DMS114 treated with DMSO at 0.1 percent for 48 hours (cell line): ENCODE measurements around the gene PRKCB.
"Not testable (repeated sequence)": the region's sequence is repeated elsewhere in the genome, so short reads cannot be mapped to it uniquely, and the experiment has no call there.

Experiments
- DNase-seq: peaks from one replicate; lab custom pipeline; 2025; ENCODE audit not compliant: unreplicated experiment; lab: John Stamatoyannopoulos, UW

PRKCB gene

DNA sequence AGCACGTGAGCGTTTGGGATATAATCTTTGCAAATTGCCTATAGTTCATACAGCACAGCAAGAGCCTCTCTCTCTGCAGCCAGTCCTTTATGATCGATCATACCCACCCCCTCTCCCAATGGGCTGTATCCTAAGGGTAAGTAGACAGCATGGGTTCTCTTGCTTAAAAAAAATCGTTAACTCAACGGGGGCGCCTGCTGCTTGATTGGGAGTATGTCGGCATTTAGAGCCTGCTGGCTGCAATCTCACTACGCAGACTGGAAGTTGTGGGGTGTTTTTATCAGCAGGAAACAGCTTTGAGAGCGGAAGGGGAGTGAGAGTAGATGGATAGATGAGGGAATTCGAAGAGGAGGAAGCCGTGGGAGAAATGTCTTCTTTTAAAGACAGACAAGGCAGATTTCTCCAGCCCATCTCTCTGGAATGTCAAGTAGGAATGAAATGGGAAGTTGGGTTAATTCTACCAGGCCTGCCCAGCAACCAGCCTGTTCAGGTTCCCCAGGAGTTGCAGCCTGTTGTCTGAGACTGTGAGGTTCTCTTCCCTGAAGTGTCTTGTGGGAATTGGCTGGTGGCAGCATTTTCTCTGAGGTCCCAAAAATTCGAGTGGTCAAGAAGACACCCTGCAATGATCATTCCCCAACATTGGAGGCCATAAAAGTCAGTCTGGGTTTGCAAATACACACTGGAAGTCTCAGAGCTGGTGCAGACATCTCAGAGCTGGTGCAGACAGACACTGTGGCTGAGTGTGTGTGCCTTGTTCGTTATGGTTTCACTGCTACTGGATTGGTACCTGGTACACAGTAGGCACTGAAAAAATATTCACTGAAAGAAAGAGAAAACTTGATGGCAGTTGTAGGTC, 65.6 kb downstream of the PRKCB start:
- no peak for DNase-seq

DNA sequence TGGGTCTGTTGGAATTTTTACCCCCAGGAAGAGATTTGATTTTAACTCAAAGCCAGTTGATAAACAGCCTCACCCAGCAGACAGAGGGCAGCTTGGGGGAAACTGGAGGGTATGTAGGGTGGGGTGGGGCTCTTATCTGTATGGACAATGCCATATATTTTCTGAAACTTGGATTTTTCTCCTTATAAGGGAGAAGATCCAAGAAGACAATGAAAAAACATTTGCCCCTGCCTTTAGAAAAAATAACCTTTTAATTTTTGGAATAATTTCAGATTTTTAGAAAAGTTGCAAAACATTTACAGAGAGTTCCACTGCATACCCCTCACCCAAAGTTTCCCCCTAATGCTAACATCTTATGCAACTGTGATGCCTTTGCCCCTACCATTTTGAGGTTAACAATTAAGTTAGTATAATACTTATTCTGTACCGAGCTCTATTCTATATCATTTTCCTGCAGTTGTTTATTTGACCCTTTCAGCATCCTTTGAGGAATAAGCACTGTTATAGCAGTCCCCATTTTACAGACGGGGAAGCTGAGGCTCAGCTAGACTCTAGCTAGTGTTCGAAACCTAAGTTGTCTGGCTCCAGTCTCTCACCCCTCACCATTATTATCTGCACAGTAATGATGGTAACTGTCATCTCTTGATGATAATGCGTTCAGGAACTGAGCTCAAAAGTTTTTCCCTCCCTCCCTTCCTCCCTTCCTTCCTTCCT, 66.4 kb downstream of the PRKCB start:
- DNase-seq, result no peak

DNA sequence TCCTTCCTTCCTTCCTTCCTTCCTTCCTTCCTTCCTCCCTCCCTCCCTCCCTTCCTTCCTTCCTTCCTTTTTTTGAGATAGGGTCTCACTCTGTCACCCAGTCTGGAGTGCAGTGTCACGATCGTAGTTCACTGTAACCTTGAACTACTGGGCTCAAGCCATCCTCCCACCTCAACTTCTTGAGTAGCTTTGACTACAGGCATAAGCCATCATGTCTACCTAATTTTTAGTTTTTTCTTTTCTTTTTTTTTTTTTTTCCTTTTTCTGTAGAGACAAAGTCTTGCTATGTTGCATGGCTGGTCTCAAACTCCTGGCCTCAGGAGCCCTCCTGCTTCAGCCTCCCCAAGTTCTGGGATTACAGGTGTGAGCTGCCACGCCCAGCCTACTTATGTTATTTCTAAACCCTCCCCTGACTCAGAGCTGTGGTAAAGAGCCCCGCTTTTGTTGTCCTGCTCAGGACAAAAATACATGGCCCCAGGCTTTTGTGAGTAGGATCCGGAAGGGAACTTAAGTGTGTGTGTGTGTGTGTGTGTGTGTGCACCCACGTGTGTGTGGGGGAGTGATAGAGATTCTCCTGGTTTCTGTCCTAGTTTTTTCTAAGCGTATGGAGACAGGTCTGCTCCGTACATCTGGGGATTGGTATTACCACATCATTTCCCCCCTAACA, 67.1 kb downstream of the PRKCB start:
- no peak for DNase-seq

DNA sequence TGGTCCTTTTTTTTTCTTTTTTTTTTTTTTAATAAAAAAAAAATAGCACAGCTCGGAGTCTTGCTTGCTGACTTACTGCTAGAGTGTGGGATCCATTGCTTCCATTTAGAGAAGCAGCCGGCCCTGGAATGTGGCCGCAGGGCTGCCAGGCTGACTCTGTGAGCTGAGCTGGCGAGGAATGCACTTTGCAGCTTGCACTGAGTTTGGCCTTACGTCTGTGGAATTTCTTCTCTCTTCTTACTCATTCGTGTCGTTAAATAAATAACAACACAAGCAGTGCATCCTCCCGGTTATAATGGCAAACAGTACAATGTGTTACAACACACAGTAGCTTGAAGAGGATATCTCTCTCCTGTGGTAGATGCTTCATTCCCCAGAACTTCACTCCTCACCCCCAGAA, 69.2 kb downstream of the PRKCB start:
- no peak for DNase-seq

DNA sequence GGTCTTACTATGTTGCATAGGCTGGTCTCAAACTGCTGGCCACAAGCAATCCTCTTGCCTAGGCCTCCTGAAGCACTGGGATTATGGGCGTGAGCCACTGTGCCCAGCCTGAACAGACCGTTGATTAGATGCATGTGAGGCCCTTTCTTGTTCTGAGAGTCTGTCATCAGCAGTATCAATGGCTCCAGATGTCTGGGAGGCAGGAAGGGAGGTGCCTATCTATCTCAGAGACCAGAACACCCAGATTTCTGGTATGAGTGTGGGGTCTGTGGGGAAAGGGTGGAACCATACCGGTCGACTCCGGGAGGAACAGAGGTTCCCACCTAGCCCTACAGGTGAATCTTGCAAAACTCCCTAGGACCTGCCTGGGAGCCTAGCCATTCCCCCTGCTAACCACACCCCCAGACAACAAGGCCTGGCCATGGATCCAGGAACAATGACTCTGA, 71.7 kb downstream of the PRKCB start:
- no peak for DNase-seq

DNA sequence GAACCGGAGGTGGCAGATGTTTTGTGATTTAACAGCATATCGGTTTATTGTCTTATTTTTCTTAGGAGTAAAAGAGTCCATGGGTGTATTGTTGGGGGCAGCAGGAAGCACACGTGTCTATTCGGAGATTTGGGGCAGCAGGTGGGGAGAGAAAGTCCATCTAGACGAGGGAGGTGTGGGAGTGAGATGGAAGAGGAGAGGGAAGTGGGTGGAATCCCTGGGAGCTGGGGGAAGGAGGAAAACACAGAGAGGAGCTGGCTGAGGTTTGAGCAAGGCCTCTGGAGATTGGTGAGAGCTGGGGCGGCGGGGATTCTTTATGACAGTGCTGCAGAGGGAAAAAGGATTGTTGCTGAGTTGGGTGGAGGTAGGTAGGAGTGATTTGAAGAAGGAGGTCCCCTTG, 72.1 kb downstream of the PRKCB start:
- DNase-seq, result no peak

DNA sequence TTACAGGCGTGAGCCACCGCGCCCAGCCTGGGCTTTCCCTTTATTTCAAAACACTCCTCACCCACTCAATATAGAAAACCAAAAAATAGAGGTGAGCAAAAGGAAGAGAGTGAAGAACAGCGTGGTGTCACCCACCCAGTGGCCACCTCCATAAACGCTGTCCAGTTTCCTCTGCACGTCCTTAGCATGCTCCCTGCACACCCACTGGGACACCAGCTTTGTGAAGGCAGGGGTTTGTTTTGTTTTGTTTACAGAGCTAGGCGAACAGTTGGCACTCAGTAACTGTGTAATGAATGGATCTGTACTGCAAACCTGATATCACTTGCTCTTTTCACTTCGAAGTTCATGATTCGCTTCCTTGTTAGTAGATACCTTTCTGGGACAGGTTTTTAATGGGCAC, 73.0 kb downstream of the PRKCB start:
- no peak for DNase-seq

DNA sequence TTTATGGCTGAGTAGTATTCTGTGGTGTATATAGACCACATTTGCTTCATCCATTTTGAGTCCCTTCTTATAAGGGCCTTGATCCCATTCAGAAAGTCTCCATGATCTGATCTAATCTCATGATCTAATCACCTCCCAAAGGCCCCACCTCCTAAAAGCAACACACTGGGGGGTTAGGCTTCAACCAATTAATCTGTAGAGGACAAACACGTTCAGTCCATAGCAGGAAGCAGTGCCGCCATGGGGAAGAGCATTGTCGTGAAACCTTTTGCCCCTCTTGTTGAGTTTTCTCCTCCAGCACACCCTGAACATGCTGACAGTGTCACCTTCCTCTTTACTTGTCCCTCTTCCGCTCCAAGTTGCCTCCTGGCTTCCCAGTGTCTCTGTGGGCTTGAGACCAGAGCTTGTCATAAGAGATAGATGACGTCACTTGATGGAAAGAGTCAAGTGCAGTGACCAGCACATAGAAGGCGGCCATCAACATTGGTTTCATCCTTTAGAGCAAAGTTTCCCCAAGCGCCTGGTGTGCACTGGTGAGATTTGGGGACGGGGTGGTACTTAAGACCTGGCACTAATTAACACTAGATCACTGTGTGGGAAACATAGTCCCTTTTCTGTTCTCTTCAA, 74.1 kb downstream of the PRKCB start:
- DNase-seq, result no peak

DNA sequence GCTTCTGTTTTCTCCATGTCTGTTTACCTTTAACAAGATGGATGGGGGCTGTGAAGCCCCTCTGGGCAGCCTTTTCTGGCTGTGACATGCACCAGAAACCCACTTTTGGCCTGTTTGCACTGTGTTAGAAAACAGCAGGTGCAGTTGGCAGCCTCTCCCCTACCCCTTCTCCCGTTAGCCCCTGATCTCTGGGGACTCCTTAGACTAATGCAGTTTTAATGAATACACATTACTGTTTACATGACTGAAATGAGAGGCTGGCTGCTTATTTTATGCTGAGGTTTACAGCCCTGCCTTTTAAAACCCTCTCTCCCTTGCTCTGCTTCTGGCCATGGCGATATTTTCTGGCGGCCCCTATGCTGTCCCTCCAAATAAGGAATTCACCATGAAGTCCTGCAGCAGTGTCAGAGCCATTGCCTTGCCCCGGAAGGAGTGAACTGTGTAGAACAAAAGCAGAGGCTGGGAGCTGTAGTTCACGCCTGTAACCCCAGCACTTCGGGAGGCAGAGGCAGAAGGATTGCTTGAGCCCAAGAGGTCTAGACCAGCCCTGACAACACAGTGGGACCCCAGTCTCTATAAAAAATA, 79.3 kb downstream of the PRKCB start:
- no peak for DNase-seq

DNA sequence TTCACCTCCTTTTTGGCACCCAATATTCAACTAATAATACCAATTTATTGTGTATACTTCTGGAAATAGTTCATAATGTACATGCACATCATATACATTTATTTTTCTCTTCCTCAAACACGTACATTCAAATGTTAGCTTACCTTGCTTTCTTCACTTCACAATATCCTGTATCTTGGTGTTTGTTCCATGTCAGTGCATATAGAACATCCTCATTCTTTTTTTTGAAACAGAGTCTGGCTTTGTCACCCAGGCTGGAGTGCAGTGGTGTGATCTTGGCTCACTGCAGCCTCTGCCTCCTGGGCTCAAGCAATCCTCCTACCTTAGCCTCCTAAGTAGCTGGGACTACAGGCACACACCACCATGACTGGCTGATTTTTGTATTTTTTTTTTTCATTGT, 80.8 kb downstream of the PRKCB start:
- not testable (repeated sequence) for DNase-seq

DNA sequence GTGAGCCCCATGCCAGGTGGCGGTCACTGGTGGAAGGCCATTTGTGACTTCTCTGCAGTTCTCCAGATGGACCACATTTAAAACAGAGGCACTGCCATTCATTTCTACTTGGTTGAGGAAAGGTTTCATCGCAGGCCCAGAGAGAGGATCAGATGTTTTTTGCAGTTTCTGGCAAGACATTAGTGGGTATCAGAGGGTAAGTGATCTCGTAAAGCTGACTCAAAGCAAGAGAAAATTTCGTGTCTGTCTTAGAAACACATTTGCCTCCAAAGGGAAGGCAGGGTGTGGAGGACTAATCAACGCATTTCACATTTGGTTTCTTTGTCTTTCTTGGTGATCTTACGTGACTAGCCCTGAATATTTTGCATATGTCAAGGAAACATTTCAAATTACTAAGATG, 81.8 kb downstream of the PRKCB start:
- DNase-seq, result no peak

DNA sequence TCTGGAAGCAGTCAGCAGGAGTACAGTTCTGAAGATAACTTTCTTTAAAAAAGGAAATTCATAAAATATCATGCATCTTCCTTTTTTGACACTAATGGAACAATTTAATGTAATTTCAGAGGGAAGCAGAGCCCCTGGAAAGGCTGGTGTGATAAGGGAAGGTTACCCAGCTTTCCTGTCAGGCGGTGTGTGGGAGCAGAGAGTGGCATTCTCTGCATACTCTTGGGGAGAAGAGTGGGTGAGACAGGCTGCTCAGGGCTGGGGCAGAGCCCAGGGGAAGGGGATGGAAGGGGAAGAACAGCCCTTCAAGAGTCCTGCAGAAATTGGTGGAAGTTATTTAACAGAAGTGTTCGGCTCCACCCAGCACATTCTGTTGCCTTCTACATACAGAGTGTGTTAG, 84.7 kb downstream of the PRKCB start:
- DNase-seq, result no peak

DNA sequence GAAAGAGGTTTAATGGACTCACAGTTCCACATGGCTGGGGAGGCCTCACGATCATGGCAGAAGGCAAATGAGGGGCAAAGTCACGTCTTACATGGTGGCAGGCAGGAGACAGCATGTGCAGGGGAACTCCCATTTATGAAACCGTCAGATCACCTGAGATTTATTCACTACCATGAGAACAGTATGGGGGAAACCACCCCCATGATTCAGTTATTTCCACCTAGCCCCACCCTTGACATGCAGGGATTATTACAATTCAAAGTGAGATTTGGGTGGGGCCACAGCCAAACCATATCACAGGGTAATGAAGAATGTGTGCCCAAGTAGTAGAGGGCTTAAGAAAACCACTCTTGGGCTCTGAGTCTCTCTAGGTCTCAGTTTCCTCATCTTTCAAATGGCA, 85.1 kb downstream of the PRKCB start:
- no peak for DNase-seq

DNA sequence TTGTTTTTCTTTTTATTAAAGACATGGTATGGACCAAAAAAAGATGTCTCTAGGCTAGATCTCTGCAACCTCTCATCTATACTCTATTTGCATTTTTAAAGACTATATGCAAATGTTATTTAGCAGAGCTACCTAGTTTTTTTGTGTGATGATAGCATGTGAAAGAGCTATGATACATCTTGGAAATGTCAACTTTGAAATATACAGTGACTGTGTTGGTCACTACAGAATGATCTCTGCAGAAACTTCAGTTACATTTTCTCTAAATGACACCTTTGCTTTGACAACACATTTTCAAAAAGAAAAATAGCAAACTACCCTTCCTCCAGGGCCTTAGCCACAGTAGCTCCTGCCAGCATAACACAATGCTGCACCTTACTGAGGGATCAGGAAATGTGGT, 86.6 kb downstream of the PRKCB start:
- no peak for DNase-seq

DNA sequence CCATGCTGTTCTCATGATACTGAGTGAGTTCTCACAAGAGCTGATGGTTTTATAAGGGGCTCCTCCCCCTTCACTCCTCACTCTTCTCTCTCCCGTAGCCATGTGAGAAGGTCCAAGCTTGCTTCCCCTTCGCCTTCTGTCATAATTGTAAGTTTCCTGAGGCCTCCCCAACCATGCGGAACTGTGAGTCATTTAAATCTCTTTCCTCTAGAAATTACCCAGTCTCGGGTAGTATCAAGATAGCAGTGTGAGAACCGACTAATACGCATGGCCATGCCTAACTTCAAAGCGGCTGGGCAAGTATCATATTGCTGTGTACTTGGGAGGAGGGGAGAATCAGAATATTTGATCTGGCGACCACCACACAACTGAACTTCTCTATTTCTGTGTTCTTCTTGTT, 88.3 kb downstream of the PRKCB start:
- no peak for DNase-seq

DNA sequence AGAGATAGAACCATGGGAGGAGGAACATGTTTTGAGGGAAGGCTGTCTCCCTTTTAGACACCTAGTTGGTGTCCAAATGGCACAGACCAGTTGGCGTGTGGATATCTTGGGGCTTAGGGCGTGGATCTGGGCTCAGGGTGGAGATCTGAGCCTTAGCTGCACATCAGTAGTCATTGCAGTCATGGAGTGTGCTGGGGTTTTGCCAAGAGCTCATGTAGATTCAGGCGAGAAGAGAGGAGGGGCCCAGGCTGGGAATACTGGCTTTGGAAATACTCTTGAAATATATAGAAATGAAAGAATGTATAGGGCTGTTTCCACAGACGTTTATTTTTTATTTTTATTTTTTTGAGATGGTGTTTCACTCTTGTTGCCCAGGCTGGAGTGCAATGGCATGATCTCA, 92.0 kb downstream of the PRKCB start:
- DNase-seq, result no peak

DNA sequence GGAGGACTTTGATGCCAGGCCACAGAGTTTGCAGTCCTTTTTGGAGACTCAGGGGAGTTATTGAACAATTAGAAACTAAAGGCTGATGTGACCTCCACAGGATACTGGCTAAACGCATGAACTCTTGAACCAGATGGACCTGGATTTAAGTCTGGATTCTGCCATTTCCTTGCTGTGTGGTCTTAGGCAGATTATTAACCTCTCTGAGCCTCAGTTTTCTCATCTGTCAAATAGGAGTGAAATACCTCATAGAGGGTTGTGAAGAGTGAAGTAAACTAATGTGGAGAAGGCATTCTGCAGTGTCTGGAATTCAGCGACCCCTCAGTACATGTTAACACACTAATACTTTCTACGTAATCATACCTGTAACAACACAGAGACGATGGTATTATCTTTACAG, 93.5 kb downstream of the PRKCB start:
- no peak for DNase-seq

DNA sequence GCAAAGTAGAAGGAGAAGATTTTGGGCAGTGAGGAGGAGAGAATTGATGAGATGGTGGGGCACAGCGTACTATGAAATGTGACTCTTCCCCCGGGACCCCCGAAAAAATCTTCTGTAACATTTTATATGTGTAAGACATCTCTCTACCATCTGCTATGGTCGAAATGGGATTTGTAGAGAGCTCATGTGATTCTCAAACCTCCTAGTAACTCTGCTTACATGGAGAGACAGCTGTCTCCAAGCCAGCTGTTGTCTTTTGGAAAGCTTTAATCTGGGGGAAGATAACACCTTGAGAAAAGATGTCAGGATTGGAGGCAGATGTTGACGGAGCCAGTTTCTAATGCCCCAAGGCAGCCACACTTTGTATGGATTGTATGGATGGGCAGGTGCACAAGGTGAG, 94.1 kb downstream of the PRKCB start:
- no peak for DNase-seq

DNA sequence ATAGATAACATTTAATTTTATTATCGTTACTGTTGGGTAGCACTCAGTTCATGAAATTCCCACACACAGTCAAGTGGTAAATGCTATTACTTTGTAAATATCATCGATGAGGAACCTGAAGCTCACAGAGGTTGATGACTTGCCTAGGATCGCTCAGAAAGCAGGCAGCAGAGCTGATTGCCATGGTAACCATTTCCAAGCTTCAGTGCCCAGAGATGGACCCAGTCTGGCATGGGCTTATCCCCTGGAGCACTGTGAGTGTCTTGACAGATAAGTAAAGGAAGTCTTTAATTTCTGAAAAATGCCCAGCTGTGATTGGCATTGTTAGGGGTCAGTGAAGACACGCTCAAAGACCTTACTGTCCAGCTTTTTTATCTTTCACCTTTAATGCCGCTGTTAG, 95.0 kb downstream of the PRKCB start:
- DNase-seq, result no peak

DNA sequence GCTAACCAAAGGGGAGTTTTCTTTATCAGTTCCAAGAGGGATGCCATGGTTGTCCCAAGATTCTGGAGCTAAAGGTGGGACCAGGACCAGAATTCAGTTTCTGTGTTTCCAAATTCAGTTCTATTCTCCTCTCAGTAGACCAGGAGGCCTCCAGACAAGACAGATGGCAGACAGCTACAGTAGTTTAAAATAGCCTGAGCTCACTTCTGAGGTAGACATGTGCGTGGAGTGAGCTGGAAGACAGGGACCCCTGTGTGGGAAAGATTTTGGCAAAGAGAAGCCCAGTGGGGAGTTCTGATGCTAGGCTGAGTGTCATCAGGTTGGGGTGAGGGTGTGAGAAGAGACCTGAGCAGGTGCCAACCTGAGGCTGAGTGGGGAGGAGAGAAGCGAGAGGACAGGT, 95.4 kb downstream of the PRKCB start:
- DNase-seq, result no peak

DNA sequence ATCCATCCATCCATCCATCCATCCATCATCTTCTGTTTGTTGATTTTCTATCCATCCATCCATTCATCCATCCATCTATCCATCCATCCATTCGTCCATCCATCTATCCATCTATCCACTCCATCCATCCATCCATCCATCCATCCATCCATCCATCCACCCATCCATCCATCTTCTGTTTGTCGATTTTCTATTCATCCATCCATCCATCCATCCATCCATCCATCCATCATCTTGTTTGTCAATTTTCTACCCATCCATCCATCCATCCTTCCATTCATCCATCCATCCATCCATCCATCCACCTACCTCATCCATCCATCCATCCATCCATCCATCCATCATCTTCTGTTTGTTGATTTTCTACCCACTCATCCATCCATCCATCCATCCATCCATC, 97.9 kb downstream of the PRKCB start:
- not testable (repeated sequence) for DNase-seq
